ENCODE measurements around the gene FANCF. TPM values are rescaled to one million over a fixed set of nuclear protein-coding genes. Genes with fewer than 3 reads are reported as not detected.

FANCF gene
- total RNA-seq, 1 donor from 2014 or later, result 13.3 TPM

GRCh38 chr11:22624742-22625447 lies 728 bp downstream of the FANCF start:
- DNase-seq (ENCODE audit: low read depth, low spot score), result no peak

DNA sequence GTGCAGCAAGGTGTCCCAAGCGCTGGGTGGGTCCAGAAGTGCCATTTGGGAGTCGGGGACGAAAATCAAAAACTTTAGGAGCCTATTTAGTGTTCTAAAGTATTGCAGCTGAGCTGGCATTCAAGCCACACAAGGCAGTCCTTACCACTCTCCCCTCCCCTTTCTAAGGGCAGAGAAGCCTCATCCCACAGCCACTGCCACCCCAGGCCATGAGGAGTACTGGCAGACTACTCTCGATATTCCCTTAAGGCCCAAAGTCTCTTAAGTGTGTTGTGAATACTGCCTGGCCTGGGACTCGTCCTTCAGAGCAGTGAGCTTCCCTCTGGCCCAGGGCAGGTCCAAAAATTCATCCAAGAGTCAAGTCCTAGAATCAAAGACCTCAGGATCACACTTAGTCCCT lies 7.8 kb downstream of the FANCF start:
- no peak for DNase-seq (ENCODE audit: low read depth, low spot score)

- DNase-seq (ENCODE audit: low read depth, low spot score), result no peak
Observed at GRCh38 chr11:22603933-22604332, 21.7 kb downstream of the FANCF start.

DNA sequence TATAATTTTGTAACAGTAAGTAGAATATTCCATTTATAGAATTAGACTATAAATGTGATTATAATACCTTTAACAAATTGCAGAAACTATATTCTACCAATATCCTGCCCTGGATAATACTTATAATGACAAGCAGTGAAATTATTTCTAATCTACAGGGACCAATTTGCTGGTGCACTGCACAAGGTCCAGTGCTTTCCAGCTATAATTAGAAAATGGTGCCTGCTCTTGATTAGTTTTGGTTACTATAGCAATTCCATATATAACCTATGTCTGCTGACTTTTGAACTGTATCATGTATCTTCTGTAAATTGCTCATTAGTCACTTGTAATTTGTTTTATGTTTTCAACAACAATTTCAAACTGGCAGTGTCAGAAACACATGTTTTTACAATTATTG lies 23.1 kb downstream of the FANCF start:
- DNase-seq (ENCODE audit: low read depth, low spot score), result no peak

DNA sequence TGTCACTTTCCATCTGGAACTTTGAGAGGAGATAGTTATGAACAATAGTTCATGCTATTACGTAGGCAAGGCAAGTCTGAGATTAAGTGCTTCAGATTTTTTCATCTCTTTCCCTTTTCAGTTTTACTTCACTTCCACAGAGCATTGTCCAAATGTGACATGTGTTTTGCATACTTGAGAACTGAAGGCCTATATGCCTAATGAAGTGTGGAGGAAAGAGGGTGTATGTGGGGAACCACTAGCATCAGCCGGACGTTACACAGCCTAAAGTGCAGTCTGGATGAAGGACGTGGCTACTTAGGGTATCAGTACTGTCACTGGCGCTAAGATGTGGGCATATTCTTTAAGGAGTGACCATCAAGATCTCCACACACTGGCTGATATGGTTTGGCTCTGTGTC lies 26.2 kb downstream of the FANCF start:
- no peak for DNase-seq (ENCODE audit: low read depth, low spot score)

DNA sequence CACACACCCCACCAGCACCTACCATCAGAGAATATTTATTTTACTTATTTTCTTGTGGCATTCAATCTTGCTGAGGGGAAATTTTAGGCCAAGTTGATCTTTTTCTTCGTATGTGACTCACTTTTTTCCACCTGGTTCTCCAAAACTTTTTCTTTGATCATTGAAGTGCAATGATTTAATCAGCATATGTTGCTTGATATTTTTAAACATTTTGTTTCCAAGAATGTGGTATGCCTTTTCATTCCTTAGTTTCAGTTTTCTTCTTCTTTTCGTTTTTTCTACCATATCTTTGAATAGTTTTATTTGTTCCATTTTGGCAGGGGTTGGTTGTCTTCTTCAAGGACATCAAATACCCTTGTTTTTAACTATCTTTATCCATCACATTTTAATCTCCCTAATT lies 28.6 kb downstream of the FANCF start:
- no peak for DNase-seq (ENCODE audit: low read depth, low spot score)

DNA sequence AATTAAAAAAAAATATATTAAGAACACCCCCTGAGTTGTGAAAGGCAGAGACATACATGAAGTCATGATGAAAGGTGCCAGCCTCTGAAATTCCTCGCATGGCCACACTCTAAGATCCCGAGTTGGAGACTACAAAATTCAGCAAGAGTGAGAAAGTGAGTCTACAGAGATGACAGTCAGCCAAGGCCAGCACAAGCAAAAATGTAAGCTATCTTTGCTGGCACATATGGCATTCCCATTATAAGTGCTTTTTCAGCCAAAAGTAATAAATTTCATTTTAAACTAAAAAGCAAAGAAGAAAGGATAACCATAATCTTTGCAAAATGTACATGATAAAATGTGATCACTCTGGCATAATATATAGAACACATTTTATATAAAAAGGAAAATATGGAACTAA lies 40.6 kb downstream of the FANCF start:
- DNase-seq (ENCODE audit: low read depth, low spot score), result no peak

GRCh38 chr11:22583963-22584492 lies 41.6 kb downstream of the FANCF start:
- no peak for DNase-seq (ENCODE audit: low read depth, low spot score)

DNA sequence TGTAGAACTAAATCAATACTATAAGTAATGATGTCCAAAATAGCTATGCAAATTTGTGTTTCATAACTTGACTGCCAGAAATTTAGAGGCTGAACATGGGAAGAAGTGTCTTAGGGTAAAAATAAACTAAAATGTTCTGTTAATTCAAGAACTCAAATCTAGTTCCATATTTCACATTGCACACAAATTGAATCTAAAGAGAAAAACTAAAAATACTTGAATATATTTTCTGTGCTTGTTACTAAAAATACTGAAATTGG lies 43.5 kb downstream of the FANCF start:
- DNase-seq (ENCODE audit: low read depth, low spot score), result no peak

DNA sequence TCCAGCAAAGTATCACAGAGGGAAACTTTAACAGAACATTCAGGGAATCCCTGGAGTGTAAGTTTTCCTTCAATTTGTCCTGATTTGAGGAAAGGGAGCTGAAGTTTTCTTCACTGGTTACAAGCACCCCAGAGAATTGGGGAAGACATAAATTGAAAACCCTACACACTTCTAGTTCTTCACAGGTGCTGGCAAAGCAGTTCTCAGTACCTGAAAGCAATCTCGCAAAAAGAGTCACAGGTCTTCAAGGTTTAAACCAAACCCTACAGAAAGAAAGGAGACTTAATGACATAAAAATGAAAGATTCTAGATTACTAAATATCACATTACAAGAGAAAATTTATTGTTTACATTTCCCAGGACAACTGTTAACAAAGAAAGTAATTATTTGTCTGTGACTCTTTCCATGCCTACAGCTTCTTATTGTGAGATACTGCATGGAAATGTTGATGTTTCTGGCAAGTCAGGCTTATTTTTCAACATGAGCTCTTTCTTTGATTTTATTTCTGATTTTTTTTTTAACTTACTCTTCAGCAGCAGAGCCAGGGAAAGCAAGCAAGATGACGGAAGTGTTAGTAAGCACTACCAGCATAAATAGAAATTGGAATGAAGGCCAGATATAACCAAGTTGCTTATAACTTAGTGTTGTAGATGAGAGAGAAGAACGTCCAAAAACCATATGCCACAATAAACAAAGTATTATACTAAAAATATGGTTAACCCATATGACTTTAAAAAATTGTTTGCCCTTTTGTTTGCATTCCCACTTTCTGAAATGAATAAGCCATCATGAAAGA lies 44.1 kb downstream of the FANCF start:
- no peak for DNase-seq (ENCODE audit: low read depth, low spot score)

DNA sequence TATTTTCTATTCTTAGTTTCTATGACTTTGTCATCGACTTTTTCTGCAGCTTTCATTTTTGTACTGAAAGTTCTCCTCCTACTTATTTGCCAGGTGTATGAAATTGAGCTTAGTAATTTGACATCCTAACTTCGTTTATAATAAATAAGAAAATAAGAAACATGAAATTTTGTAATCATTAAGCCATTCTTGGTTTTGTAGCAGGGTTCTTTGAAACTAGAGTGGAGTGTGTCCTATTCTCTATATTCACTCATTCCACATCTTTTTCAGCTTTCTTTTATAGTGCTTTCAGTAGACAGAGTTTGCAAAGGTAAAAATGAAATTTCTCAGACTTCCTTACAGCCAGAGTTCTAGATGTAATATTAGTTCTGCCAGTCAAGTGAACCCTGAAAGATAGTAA lies 47.8 kb downstream of the FANCF start:
- DNase-seq (ENCODE audit: low read depth, low spot score), result no peak

Other genes starting within 250 kb of the FANCF start
- gene GAS2, start 40.8 kb upstream of the FANCF start, total RNA-seq, result 0.53 and 0.88 TPM in 2 replicates
- gene SVIP, start 204.0 kb upstream of the FANCF start, total RNA-seq, result 15.8 and 23.6 TPM in 2 replicates
- gene CCDC179, start 234.7 kb upstream of the FANCF start, total RNA-seq, result not detected in 2 replicates

Measured in pulmonary artery endothelial cell (primary cell).